ENCODE data around the gene ZNF804B. TPM values are rescaled to one million over a fixed set of nuclear protein-coding genes. Genes with fewer than 3 reads are reported as not detected.

ZNF804B gene
- total RNA-seq, 1 donor from 2014 or later = not detected

GRCh38 chr7:89339748-89340147 is 580.2 kb downstream of the ZNF804B start:
- no peaks in the 10 kb centered on the region for H3K4me1 ChIP-seq (ENCODE audit: control insufficient read depth in 3 of 3, insufficient read depth in 3 of 3, low read length in 3 of 3)
- H3K9me3 ChIP-seq (ENCODE audit: control insufficient read depth in 3 of 3, low read length in 3 of 3) = no peaks in the 10 kb centered on the region
- H3K27ac ChIP-seq (ENCODE audit: low read depth, low read length) = no peak overlapping the region
- H3K4me3 ChIP-seq (ENCODE audit: low read length in 3 of 3) = no peak overlapping the region
- no peaks in the 10 kb centered on the region for H3K27me3 ChIP-seq (ENCODE audit: control insufficient read depth in 3 of 3, insufficient read depth in 3 of 3, low read length in 3 of 3)
- H3K9ac ChIP-seq (ENCODE audit: low read depth in 1 of 3, low read length in 3 of 3) = no peak overlapping the region
- H3K36me3 ChIP-seq (ENCODE audit: control insufficient read depth in 3 of 3, insufficient read depth in 3 of 3, low read length in 3 of 3) = no peaks in the 10 kb centered on the region

- Histone ChIP-seq H3K9ac (ENCODE audit: low read depth in 1 of 3, low read length in 3 of 3) (no peak overlapping the region), H3K27ac (ENCODE audit: low read depth, low read length) (no peak overlapping the region), H3K4me1 (ENCODE audit: control insufficient read depth in 3 of 3, insufficient read depth in 3 of 3, low read length in 3 of 3) (no peaks in the 10 kb centered on the region), H3K9me3 (ENCODE audit: control insufficient read depth in 3 of 3, low read length in 3 of 3) (no peaks in the 10 kb centered on the region), H3K36me3 (ENCODE audit: control insufficient read depth in 3 of 3, insufficient read depth in 3 of 3, low read length in 3 of 3) (no peaks in the 10 kb centered on the region), H3K4me3 (ENCODE audit: low read length in 3 of 3) (no peak overlapping the region), H3K27me3 (ENCODE audit: control insufficient read depth in 3 of 3, insufficient read depth in 3 of 3, low read length in 3 of 3) (no peaks in the 10 kb centered on the region)
These were observed 597.6 kb downstream of the ZNF804B start for GRCh38 chr7:89357121-89357520.

GRCh38 chr7:89377219-89377618 is 617.7 kb downstream of the ZNF804B start:
- no peak overlapping the region for H3K27ac ChIP-seq (ENCODE audit: low read depth, low read length)
- H3K9me3 ChIP-seq (ENCODE audit: control insufficient read depth in 3 of 3, low read length in 3 of 3) = no peaks in the 10 kb centered on the region
- no peaks in the 10 kb centered on the region for H3K4me1 ChIP-seq (ENCODE audit: control insufficient read depth in 3 of 3, insufficient read depth in 3 of 3, low read length in 3 of 3)
- no peak overlapping the region for H3K4me3 ChIP-seq (ENCODE audit: low read length in 3 of 3)
- no peaks in the 10 kb centered on the region for H3K27me3 ChIP-seq (ENCODE audit: control insufficient read depth in 3 of 3, insufficient read depth in 3 of 3, low read length in 3 of 3)
- H3K36me3 ChIP-seq (ENCODE audit: control insufficient read depth in 3 of 3, insufficient read depth in 3 of 3, low read length in 3 of 3) = no peaks in the 10 kb centered on the region
- no peak overlapping the region for H3K9ac ChIP-seq (ENCODE audit: low read depth in 1 of 3, low read length in 3 of 3)

- Histone ChIP-seq H3K9me3 (ENCODE audit: control insufficient read depth in 3 of 3, low read length in 3 of 3) (no peaks in the 10 kb centered on the region), H3K27me3 (ENCODE audit: control insufficient read depth in 3 of 3, insufficient read depth in 3 of 3, low read length in 3 of 3) (no peaks in the 10 kb centered on the region), H3K27ac (ENCODE audit: low read depth, low read length) (no peak overlapping the region), H3K4me1 (ENCODE audit: control insufficient read depth in 3 of 3, insufficient read depth in 3 of 3, low read length in 3 of 3) (no peaks in the 10 kb centered on the region), H3K4me3 (ENCODE audit: low read length in 3 of 3) (no peak overlapping the region), H3K9ac (ENCODE audit: low read depth in 1 of 3, low read length in 3 of 3) (no peak overlapping the region), H3K36me3 (ENCODE audit: control insufficient read depth in 3 of 3, insufficient read depth in 3 of 3, low read length in 3 of 3) (no peaks in the 10 kb centered on the region)
These were observed 625.9 kb downstream of the ZNF804B start for GRCh38 chr7:89385411-89385810.

Small RNAs within 50 kb of the gene (small RNA-seq; reads per million reads assigned to genes)
- not detected for gene AC002127.1

Other genes with a start within 250 kb of the ZNF804B start
- not detected for gene TEX47, start 36.0 kb downstream of the ZNF804B start, total RNA-seq

Data from skeletal muscle tissue (tissue), 5 donors.